Measurements from ENCODE around the gene EPHA8.

The EPHA8 gene

DNA sequence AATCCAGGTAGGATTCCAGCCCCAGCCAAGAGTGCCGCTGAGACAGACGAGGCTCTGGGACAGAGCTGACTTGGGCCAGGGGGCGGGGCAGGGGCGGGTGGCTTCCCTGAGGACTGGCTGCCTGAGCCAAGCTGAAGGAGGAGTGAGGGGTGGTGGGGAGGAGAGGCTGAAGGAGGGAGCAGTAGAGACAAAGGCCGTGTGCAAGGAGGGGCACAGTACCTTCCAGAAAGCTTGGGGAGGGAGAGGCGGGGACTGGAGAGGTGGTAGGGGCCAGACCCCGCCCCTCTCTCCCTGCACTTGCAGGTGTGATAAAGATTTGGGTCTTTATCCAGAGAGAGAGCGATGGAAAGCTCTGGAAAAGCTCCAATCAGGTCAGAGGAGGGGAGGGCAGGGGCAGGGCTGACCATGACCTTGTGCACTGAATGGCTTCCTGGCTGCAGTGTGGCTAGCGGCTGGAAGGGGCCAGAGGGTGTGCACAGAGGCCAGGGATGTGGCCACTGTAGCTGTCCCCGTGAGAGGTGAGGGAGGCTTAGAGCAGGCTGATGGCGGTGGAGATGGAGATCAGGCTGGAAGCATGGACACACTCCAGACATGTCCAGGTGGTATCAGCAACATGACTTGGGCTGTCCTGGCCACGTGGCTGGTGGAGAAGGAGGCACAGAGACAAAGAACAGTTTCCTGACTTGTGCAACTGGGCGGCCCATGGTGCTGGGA, 6.7 kb upstream of the EPHA8 start:
- no peak overlapping the region for H3K4me3 ChIP-seq (ENCODE audit: low read length)
- no peak for DNase-seq (ENCODE audit: low read depth, low spot score)

DNA sequence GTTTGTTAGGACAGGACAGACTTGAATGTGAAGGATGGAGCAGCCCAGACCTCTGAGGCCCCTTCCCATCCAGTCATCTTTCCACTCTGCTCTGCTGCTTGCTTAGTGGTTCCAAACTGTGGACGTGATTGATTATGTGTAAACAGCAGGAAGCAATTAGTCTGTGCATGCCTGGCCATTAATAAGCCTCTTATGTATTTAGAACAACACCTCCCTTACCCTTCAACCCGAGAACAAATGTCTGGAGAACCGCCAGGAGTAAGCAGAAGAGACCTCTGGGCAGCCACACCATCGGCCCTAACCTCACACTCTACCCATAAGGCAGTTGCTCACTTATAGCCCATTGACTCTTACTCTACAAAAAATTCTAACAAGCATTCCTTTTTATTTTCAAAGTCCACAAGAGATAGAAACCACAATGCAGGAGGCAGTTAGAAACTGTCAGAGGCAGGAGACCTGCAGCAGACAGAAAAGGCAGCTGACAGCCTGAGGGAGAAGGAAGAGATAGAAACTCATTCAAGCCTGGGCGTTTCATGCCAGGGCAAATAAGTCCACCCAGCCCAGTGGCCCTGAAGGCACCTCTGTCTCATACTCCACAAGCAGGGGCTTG, 5.8 kb upstream of the EPHA8 start:
- DNase-seq (ENCODE audit: low read depth, low spot score): no peak
- H3K4me3 ChIP-seq (ENCODE audit: low read length): no peak overlapping the region

DNA sequence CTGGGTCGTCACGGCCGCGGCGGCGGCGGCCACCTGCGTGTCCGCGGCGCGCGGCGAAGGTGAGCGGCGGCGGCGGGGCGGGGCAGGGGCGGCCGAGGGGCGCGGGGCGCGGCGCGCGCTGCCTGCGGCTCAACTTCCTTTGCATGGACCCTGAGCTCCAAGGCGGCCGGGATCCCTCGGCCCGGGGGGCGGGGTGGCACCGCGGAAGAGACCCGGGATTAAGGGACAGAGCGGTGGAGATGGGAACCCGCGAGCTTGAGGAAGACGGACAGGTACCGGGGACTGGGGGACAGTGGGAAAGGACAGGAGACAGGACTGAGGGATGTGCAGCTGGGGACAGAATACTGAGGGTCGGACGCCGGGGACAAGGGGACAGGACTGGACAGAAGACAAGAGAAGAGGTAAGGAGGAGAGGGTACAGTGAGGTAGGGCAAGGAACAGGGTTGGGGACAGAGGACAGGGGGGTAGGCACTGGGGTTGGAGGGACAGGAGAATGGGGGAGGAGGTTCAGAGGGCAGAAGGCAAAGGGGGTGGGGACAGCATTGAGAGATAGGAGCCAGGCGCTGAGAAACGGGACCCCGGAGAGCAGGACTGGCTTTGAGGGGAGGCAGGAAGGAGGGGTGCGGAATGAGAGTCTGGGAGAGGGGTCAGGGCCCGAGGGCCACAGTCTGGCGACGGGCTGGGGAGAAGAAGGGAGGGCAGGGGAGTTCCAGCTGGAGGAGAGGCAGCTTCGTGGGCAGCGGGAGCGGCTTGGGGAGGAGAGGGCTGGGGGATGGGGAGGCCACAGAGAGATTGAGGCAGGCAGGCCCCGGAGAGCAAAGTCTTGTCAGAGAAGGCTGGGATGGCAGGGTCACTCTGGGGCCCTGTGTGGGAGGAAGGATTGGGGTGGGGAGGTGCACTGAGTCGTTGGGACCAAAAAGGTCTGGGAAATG, 648 bp downstream of the EPHA8 start:
- no peak for DNase-seq (ENCODE audit: low read depth, low spot score)
- no peak overlapping the region for H3K4me3 ChIP-seq (ENCODE audit: low read length)

DNA sequence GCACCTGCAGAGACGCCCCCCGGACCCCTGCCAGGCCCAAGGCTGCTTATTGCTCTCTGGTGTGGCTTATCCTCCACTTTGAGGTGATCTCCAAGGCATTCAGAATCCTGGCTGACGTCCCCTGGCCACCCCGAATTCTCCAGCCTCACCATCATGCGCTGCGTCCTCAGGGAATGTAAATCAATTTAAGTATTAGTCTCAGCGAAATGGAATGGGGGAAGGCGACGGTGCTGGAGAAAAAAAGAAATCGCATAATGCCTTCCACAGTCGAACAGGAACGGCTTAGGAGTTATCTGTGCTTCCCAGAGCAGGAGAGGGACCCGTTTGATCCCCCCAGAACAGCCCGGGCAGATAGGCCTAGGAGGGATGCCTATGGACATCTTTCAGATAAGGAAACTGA, 2.9 kb downstream of the EPHA8 start:
- DNase-seq (ENCODE audit: low read depth, low spot score): no peak
- H3K4me3 ChIP-seq (ENCODE audit: low read length): no peak overlapping the region

DNA sequence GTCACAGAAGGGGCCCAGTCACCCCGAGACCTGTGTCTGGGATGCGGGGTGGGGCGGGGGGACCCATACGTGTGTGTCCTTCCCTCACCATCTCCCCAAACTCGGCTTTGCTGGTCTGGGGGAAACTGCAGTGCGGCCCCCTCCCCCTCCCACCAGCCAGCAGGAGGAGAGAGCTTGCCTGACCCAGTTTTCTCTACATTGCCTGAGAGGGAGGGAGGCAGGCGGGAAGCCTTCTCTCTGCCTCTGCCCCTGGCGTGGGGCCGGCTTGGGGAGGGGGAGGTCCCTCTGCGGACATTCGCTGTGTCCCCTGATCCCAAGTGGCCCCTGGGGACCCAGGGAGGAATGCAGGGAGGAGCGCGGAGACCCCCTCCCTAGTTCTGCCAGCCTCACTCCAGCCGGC, 3.9 kb downstream of the EPHA8 start:
- DNase-seq (ENCODE audit: low read depth, low spot score): no peak
- no peak overlapping the region for H3K4me3 ChIP-seq (ENCODE audit: low read length)

DNA sequence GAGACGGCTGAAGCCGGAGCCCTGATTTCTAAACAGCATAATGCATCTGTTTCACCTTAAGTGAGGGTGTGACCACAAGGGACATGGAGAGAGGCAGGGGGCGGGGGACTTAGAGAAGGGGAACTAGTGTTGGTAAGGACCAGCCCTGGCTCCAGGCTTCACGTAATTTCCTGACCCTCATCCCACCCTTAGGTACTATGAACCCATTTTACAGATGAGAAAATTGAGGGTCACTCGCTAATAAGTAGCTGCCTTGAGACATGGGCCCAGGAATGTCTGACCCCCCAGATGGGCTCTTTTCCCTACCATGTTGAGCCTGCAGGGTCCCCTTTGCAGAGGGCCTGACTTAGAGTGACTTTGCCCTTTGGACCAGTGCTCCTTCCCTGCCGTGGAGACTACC, 4.7 kb downstream of the EPHA8 start:
- no peak for DNase-seq (ENCODE audit: low read depth, low spot score)
- H3K4me3 ChIP-seq (ENCODE audit: low read length): no peak overlapping the region

DNA sequence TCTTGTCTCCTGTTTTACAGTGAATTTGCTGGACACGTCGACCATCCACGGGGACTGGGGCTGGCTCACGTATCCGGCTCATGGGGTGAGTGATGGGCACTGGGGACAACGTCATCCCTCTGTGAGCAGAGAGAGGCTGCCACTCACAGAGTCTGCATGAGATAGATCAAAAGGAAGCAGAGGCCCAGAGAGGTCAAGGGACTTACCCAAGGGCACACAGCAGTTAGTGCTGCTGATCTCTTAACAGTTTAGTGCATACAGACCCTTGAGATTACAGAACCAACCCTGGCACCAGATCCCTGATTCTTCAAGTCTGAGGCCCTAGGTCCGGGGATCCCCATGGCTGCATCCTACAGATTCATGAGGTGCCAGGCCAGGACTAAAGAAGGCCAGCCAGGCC, 6.0 kb downstream of the EPHA8 start:
- DNase-seq (ENCODE audit: low read depth, low spot score): no peak
- H3K4me3 ChIP-seq (ENCODE audit: low read length): no peak overlapping the region

DNA sequence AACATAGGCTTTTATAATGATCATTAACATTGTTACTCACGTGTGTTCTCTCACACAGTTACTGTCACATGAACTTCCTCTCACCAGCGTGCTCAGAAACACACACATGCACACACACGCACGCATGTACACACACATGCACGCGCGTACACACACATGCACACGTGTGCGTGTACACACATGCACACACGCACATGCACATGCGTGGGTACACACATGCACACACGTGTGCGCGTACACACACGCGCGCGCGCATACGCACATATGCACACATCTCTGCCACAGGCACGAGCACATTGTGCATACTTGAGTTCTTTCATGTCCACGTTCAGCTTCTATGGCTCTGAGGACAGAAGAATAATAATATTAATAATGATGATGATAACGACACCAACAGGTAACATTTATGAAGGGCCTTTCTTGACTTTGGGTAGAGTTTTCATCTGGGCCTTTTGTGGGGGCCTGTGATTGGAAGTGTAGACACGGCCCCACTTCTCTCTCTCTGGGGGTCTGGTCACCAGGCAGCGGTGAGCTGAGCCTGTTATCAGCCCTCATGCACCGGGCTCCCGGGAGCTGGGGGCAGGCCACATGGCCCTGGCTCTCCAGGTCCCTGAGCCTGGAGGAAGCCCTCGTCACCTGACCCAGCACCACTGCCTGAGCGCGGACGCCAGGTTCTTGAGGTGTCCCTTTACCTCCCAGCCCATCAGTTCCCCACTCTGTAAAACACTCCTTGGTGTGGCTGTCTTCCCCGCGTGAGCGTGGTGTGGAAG, 7.0 kb downstream of the EPHA8 start:
- no peak overlapping the region for H3K4me3 ChIP-seq (ENCODE audit: low read length)
- no peak for DNase-seq (ENCODE audit: low read depth, low spot score)

DNA sequence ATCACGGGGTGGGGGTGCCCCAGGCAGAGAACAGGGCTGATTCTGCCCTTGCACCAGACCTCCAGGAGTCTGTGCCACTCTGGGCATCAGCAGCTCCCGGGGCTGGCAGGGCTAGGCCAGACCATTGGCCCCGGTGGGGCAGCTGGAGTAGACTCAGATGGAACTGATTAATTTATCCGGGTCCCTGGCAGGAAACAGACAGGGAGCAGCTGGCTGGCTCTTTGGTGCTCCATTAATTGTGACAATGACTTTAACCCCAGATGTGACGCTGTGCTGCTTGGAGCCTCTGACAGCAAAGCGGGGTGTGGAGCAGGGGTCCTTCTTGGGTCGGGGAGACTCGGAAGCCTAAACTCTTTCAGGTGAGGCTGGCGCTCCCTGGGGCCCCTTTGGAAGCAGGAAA, 9.5 kb downstream of the EPHA8 start:
- H3K4me3 ChIP-seq (ENCODE audit: low read length): no peak overlapping the region
- no peak for DNase-seq (ENCODE audit: low read depth, low spot score)

DNA sequence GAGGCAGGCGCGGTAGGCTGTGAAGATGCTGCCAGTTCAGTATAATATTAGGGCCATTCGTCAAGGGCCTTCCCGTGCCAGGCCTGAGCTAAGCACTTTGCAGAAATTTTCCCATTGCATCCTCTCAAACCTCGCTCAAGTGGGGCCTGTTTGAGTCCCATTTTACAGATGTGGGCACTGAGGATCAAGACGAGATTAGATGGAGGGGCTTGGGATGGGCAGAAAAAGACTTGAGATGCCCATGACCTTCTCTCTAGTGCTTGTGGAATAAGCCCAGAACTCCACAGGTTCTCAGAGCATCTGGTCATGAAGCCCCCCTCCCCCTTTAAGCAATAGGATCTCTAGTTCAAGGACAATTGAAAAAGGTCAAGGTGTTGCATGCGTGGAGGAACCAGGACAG, 9.9 kb downstream of the EPHA8 start:
- DNase-seq (ENCODE audit: low read depth, low spot score): no peak
- H3K4me3 ChIP-seq (ENCODE audit: low read length): no peak overlapping the region

DNA sequence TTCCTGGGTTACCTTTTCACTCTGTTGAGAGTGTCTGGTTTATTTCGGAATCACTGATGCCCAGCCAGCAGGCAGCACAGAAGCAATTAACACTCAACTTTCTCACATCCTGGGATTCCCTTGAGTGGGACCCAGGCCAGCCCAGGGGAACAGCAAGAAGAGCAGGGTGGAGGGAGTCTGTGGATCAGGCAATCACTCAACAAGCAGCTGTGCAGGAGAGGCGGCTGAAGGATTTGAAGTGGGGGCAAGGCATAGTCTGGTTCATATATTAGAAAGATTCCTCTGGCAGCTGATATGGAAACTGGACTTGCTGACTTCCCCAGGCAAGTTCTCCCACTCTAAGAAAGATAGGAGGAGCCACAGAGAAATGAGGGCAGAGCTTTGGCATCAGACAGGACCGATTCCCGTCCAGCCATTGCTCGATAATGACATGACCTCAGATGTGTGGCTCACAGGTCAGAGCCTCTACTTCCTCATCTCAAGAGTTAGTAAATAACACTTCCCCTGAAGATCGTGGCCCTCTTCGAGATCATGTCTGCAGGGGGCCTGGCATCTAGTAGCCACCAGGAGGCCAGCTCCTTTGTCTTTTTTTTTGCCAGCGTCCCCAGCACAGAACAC, 12.4 kb downstream of the EPHA8 start:
- no peak overlapping the region for H3K4me3 ChIP-seq (ENCODE audit: low read length)
- DNase-seq (ENCODE audit: low read depth, low spot score): no peak

DNA sequence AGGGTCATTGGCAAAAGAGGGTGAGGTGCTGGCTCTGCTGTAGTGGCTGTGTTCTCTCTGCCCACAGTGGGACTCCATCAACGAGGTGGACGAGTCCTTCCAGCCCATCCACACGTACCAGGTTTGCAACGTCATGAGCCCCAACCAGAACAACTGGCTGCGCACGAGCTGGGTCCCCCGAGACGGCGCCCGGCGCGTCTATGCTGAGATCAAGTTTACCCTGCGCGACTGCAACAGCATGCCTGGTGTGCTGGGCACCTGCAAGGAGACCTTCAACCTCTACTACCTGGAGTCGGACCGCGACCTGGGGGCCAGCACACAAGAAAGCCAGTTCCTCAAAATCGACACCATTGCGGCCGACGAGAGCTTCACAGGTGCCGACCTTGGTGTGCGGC, 12.9 kb downstream of the EPHA8 start:
- DNase-seq (ENCODE audit: low read depth, low spot score): no peak
- H3K4me3 ChIP-seq (ENCODE audit: low read length): no peak overlapping the region

DNA sequence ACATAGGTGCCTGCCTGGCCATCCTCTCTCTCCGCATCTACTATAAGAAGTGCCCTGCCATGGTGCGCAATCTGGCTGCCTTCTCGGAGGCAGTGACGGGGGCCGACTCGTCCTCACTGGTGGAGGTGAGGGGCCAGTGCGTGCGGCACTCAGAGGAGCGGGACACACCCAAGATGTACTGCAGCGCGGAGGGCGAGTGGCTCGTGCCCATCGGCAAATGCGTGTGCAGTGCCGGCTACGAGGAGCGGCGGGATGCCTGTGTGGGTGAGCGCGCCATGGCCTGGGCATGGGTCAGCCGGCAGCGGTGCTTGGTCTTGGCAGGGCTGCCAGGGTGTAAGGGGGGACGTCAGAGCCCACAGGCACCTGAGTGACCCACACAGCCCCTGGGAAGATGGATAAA, 13.3 kb downstream of the EPHA8 start:
- no peak overlapping the region for H3K4me3 ChIP-seq (ENCODE audit: low read length)
- no peak for DNase-seq (ENCODE audit: low read depth, low spot score)

DNA sequence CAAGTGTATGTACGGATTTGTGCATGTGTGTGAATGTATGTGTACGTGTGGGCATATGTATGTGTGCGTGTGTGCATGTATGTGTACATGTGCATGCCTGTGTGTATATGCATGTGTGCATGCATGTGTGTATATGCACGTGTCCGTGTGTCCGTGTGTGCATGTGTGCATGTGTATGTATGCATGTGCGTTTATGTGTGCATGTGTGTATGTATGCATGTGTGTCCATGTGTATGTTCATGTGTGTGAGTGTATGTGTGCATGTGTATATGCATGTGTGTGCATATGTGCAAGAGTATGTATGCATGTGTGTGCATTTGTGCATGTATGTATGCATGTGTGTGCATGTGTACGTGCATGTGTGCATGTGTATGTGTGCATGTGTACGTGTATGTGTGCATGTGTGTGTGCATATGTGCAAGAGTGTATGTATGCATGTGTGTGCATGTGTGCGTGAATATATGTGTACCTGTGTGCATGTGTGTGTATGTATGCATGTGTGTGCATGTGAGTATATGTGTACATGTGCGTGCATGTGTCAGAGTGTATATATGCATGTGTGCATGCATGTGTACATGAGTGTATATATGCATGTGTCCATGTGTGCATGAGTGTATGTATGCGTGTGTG, 15.6 kb downstream of the EPHA8 start:
- no peak for DNase-seq (ENCODE audit: low read depth, low spot score)
- H3K4me3 ChIP-seq (ENCODE audit: low read length): no peak overlapping the region

DNA sequence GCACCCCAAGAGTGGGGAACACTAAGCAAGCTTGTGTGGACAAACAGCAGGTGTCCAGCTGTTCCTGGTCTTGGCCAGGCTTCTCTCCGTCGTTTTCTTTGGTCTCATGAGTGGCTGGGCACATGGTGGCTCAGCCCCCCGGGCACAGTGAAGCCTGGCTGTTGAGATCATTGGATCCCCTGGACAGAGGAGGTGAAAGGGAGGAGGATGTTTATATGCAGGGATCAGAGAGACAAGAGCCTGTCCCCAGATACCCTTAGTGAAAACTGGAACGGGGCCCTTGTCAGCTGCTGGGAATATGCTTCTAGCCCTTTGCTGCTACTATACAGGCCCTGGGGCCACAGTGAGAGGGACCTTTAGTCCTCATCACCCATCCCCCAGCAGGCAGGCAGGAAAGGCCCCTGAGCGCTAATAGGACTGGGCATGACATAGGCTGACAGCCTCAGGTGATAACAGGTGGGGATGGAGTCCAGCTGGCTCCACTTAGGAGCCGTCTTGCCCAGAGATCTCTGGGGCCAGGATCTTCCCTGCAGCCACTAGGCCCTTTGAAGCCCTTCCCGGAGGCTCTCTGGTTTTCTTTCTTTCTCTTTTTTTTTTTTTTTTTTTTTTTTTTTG, 16.4 kb downstream of the EPHA8 start:
- H3K4me3 ChIP-seq (ENCODE audit: low read length): no peak overlapping the region
- DNase-seq (ENCODE audit: low read depth, low spot score): no peak

DNA sequence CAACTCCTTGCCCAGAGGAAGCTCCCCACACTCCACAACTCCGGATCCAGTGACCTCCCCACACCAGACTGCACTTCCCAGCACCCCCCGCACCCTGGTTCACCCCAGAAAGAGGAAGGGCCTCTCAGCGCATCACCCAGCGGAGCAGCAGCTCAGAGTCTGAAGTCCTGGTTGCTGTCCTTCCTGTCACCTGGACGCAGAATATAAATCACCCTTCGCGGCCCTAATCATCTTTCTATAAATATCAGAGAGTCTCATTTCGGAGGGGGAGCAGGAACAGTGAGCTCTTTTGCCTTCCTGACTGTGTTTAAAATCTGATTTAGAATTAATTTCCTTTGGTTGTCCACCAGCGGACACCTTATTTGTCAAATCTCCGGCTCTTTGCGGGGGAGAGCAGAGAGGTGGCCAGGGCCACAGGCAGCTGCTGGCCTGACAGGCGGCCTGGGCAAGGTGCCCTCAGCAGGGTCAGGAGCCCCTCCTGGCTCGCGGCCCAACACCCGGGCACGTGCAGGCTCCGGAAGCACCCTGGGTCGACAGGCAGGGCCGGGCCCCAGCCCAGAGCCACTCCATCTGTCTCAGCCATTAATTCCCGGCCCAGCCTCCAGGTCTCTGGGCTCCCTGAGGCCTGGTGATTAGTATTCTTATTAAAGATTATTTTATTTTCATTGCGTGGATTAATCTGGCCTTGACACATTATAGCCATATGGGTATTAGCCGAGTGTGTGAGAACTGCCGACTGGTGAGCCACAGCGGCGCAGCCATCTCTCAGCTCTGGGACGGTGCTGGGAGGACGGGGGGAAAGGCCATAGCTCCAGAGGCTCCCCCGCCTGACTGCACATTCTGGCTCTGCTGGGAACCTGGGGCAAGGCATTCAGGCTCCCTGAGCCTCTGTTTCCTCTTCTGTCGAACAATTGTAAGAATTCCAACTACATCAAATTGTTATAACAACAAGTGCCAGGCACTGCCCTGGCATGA, 19.7 kb downstream of the EPHA8 start:
- DNase-seq (ENCODE audit: low read depth, low spot score): no peak
- H3K4me3 ChIP-seq (ENCODE audit: low read length): no peak overlapping the region

DNA sequence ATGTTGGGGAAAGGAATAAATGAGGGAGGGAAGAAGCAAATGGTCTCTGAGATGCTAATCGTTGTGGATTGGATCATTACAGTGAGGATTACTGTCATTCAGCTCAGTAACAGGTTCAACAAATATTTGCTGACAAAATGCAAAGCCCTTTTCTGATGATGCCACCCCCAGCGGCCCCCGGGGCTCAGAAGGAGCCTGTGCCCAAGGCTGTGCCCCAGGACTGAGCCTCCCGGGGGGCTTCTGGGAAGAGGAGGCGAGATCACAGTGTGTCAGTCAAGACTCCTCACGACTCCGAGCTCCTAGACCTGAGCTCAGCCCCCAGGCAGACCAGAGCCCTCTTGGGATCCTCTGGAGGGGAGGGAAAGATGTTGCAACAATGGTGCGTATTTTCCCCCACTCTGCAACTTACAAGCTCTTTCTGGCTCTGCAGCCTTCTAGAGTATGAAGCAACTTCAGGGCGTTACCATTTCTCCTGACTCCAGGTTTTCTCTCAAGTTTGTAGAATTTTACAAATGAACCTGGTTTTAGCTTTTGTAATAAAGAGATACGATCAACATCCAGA, 20.8 kb downstream of the EPHA8 start:
- DNase-seq (ENCODE audit: low read depth, low spot score): no peak

More for the DNA sequence above, 20.8 kb downstream of the EPHA8 start:
- no peak overlapping the region for H3K4me3 ChIP-seq (ENCODE audit: low read length)
